ENCODE data around the gene FHIT. TPM values are rescaled to one million over a fixed set of nuclear protein-coding genes. Genes with fewer than 3 reads are reported as not detected.

FHIT gene
- total RNA-seq, 2 donors from 2014 or later, result 6.8 to 12.3 TPM

- Histone ChIP-seq H3K27me3 (ENCODE audit: control insufficient read depth, insufficient read depth, low read length, poor library complexity, severe bottlenecking) (no peaks in the 10 kb centered on the region), H3K4me1 (ENCODE audit: control insufficient read depth, insufficient read depth, low read length) (peaks cover 3% of the 10 kb centered on the region), H3K36me3 (ENCODE audit: control insufficient read depth, insufficient read depth, low read length) (no peaks in the 10 kb centered on the region), H3K27ac (ENCODE audit: low read depth, low read length) (no peak overlapping the region), H3K9ac (ENCODE audit: extremely low read depth, low read length, poor library complexity, severe bottlenecking) (no peak overlapping the region), H3K4me3 (ENCODE audit: low read length) (no peak overlapping the region), H3K9me3 (ENCODE audit: control insufficient read depth, low read length) (no peaks in the 10 kb centered on the region)
- TF ChIP-seq CTCF (conservative IDR thresholded peaks at IDR 0.05), result no peak
- WGBS, 2 experiments (ENCODE audit: insufficient coverage in 1 of 2, insufficient read length in 1 of 2), result 80 to 95% methylated on average over 2 to 3 of the region's 3 CpGs
- Mint-ChIP-seq H3K4me1 (peaks cover 11% of the 10 kb centered on the region), H3K9me3 (no peaks in the 10 kb centered on the region), H3K36me3 (ENCODE audit: low read depth) (no peaks in the 10 kb centered on the region), H3K4me3 (no peak overlapping the region), H3K27me3 (ENCODE audit: insufficient read depth) (no peaks in the 10 kb centered on the region), H3K27ac (no peak overlapping the region)
- DNase-seq, result no peak
These were observed 1075.6 kb downstream of the FHIT start for GRCh38 chr3:60175680-60176079.

GRCh38 chr3:60169755-60170154, 1081.5 kb downstream of the FHIT start:
- Histone ChIP-seq H3K4me3 (ENCODE audit: low read length) (no peak overlapping the region), H3K27ac (ENCODE audit: low read depth, low read length) (no peak overlapping the region), H3K9me3 (ENCODE audit: control insufficient read depth, low read length) (no peaks in the 10 kb centered on the region), H3K9ac (ENCODE audit: extremely low read depth, low read length, poor library complexity, severe bottlenecking) (no peak overlapping the region), H3K27me3 (ENCODE audit: control insufficient read depth, insufficient read depth, low read length, poor library complexity, severe bottlenecking) (no peaks in the 10 kb centered on the region), H3K36me3 (ENCODE audit: control insufficient read depth, insufficient read depth, low read length) (no peaks in the 10 kb centered on the region), H3K4me1 (ENCODE audit: control insufficient read depth, insufficient read depth, low read length) (no peaks in the 10 kb centered on the region)
- H3K27ac Mint-ChIP-seq, result no peak overlapping the region
- WGBS, 2 experiments (ENCODE audit: insufficient coverage in 1 of 2, insufficient read length in 1 of 2), result 75 to 91% methylated on average over 2 to 5 of the region's 5 CpGs
- DNase-seq, result no peak
- H3K36me3 Mint-ChIP-seq (ENCODE audit: low read depth), result no peaks in the 10 kb centered on the region
- no peaks in the 10 kb centered on the region for H3K27me3 Mint-ChIP-seq (ENCODE audit: insufficient read depth)
- no peak overlapping the region for H3K4me3 Mint-ChIP-seq
- no peaks in the 10 kb centered on the region for H3K4me1 Mint-ChIP-seq
- no peaks in the 10 kb centered on the region for H3K9me3 Mint-ChIP-seq
- no peak for TF ChIP-seq CTCF (conservative IDR thresholded peaks at IDR 0.05)

- Mint-ChIP-seq H3K4me3 (no peak overlapping the region), H3K9me3 (no peaks in the 10 kb centered on the region), H3K36me3 (ENCODE audit: low read depth) (no peaks in the 10 kb centered on the region), H3K27me3 (ENCODE audit: insufficient read depth) (no peaks in the 10 kb centered on the region), H3K4me1 (no peaks in the 10 kb centered on the region), H3K27ac (no peak overlapping the region)
- Histone ChIP-seq H3K4me3 (ENCODE audit: low read length) (no peak overlapping the region), H3K4me1 (ENCODE audit: control insufficient read depth, insufficient read depth, low read length) (no peaks in the 10 kb centered on the region), H3K27me3 (ENCODE audit: control insufficient read depth, insufficient read depth, low read length, poor library complexity, severe bottlenecking) (no peaks in the 10 kb centered on the region), H3K9ac (ENCODE audit: extremely low read depth, low read length, poor library complexity, severe bottlenecking) (no peak overlapping the region), H3K27ac (ENCODE audit: low read depth, low read length) (no peak overlapping the region), H3K9me3 (ENCODE audit: control insufficient read depth, low read length) (no peaks in the 10 kb centered on the region), H3K36me3 (ENCODE audit: control insufficient read depth, insufficient read depth, low read length) (no peaks in the 10 kb centered on the region)
- no peak for TF ChIP-seq CTCF (conservative IDR thresholded peaks at IDR 0.05)
- DNase-seq, result no peak
These were observed 1084.1 kb downstream of the FHIT start for GRCh38 chr3:60167186-60167585.
